GM21717 (cell line): Measurements from ENCODE around the gene ITGA11.

Source experiments
- ATAC-seq: cut with Tn5 transposase; IDR thresholded peaks from one replicate; pipeline ENCODE4 v1.9.1; 2021; ENCODE audit warnings: mild to moderate bottlenecking, moderate library complexity; ENCODE audit not compliant: unreplicated experiment

ITGA11 gene

GRCh38 chr15:68431792-68432401 lies at the start of gene ITGA11:
Gene ITGA11 (minus strand): TSS chr15:68432163. CDS start chr15:68432066, 97 bp downstream.
- ATAC-seq = no peak

DNA sequence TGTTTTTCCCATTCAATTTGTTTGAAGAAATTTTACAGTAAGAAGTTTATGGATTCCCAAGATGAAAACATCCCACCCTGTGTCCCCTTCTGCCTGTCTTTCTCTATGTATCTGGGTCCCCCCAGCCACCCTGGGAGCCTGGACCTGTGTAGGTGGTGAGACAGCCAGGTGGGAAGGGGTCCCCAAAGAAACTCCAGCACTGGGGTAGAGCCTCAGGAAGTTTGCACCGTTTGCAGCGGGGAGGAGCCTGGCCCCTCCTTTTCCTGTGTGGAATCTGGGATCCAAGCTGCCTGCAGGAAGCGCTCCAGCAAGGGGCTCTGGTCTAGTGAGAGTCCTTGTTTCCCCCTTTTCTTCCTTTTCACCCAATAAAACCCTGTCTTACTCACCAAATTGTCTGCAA lies 49.4 kb upstream of the ITGA11 start:
- no peak for ATAC-seq

GRCh38 chr15:68480296-68480695 lies 48.3 kb upstream of the ITGA11 start:
- no peak for ATAC-seq

- ATAC-seq = no peak
These were observed 47.9 kb upstream of the ITGA11 start for GRCh38 chr15:68479870-68480269.

DNA sequence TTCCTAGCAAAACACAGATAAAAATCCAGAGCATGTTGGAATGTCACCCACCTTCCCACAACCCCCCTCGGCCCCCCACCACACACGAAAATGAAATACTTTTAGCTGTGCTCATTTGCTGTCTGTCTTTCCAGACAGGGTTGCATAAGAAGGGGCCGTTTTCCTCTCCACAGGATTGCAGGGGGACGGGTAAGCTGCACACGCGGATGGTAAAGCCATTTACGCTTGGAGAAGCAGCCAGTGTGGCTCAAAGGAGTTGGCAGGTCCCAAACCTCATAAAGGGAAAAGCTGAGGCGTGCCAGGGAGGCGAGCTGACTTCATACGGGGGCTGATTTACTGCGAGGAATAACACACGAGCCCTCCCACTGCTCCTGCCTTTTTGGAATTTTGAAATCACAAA lies 47.4 kb upstream of the ITGA11 start:
- no peak for ATAC-seq

GRCh38 chr15:68478853-68479252 lies 46.9 kb upstream of the ITGA11 start:
- ATAC-seq = no peak

- no peak for ATAC-seq
These were observed 43.5 kb upstream of the ITGA11 start for GRCh38 chr15:68475449-68475848.

DNA sequence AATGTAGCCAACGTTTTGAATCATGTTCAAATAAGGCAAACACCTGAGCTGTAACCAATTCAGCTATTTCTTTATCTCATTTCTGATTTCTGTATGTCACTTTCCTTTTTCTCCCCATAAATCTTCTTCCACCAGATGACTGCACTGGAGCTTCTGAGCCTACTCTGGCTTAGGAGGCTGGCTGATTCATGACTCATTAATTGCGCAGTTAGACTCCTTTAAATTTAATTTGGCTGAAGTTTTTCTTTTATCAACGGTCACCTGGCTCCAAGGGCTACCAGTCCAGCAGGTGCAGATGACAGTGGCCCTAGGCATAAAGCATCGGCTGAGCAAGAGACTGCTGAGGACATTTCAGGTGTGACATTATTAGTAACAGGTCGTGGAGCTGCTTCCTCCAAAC lies 39.6 kb upstream of the ITGA11 start:
- ATAC-seq = no peak

DNA sequence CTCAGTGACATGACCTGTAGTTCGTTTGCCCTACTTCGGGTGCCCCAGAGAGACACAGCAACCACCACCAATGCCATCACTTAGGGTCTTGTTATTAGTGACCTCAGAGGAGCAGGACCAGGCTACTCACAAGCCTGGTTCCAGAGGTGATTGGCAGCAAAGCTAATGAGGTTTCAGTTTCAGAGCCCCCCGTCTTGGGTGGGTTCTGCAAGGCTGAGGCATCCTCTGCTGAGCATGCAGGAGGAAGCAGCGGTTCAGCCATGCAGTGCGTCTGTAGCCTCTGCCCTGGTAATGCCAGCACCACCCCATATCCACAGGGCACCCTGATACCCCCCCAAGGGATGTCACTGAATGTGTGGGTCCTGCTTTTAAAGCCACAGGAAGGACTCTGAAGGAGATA lies 39.0 kb upstream of the ITGA11 start:
- ATAC-seq = no peak

- no peak for ATAC-seq
These were observed 38.2 kb upstream of the ITGA11 start for GRCh38 chr15:68470049-68470742.

- ATAC-seq = no peak
These were observed 37.4 kb upstream of the ITGA11 start for GRCh38 chr15:68469162-68470048.

GRCh38 chr15:68466876-68467275 lies 34.9 kb upstream of the ITGA11 start:
- no peak for ATAC-seq

DNA sequence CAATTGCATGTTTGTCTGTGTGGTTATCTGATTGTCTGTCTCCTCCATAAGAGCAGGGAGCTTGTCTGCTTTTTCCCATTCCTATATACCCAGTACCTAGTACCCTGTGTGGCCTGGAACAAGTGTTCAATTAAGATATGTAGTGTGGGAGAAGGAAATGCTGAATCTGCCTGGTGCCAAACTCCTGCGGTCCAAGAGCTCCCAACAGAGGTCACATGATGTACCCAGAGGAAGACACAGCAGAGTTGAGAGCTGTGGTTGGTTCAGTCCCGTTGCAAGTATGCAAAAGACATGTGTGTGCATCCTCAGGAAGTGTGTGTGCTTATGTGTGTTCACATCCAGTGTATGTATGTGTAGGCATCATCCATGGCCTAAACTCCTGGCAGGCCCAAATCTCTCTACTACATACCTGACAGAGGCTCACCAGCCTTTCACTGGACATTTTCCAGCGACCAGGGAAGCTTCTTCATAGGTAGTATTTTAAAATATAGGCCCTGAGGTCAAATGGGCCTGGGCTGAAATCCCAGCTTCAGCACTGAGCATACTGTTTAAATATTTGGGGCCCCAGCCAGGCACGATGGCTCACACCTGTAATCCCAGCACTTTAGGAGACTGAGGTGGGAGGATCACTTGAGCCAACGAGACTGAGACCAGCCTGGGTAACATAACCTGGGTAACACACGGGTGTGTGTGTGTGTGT lies 34.0 kb upstream of the ITGA11 start:
- ATAC-seq = no peak

- no peak for ATAC-seq
These were observed 32.6 kb upstream of the ITGA11 start for GRCh38 chr15:68464448-68465090.

DNA sequence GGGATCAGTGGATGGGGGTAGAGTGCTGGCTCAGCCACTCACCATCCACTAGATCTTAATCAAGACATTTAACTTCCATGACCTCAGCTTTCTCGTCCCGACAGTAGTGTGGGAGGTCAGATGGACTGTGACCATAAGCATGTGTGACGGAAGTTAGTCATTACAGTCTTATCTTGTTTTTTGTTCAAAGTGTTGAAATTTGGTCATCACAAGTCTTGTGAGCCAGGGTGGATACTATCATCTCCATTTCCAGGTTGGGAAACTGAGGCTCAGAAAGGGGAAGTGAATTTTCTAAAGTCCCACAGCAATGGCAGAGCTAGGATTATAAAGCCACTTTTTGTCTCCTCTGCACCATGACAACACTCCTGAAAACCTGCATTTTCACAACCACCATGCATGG lies 32.0 kb upstream of the ITGA11 start:
- no peak for ATAC-seq

GRCh38 chr15:68463444-68463843 lies 31.5 kb upstream of the ITGA11 start:
- no peak for ATAC-seq

- ATAC-seq = no peak
These were observed 28.2 kb upstream of the ITGA11 start for GRCh38 chr15:68460166-68460565.

- no peak for ATAC-seq
These were observed 18.2 kb upstream of the ITGA11 start for GRCh38 chr15:68450192-68450591.

GRCh38 chr15:68449389-68449788 lies 17.4 kb upstream of the ITGA11 start:
- no peak for ATAC-seq

- no peak for ATAC-seq
These were observed 16.2 kb upstream of the ITGA11 start for GRCh38 chr15:68447976-68448755.
